Measurements from ENCODE around the gene PRSS36.

GRCh38 chr16:31145398-31145990 lies 4.4 kb downstream of the PRSS36 start:
- TF ChIP-seq POLR2AphosphoS5 (IDR thresholded peaks at IDR 0.05; ENCODE audit: low read depth): no peak
- TF ChIP-seq, protein P1, sequence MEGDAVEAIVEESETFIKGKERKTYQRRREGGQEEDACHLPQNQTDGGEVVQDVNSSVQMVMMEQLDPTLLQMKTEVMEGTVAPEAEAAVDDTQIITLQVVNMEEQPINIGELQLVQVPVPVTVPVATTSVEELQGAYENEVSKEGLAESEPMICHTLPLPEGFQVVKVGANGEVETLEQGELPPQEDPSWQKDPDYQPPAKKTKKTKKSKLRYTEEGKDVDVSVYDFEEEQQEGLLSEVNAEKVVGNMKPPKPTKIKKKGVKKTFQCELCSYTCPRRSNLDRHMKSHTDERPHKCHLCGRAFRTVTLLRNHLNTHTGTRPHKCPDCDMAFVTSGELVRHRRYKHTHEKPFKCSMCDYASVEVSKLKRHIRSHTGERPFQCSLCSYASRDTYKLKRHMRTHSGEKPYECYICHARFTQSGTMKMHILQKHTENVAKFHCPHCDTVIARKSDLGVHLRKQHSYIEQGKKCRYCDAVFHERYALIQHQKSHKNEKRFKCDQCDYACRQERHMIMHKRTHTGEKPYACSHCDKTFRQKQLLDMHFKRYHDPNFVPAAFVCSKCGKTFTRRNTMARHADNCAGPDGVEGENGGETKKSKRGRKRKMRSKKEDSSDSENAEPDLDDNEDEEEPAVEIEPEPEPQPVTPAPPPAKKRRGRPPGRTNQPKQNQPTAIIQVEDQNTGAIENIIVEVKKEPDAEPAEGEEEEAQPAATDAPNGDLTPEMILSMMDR (IDR thresholded peaks at IDR 0.05; ENCODE audit: insufficient read depth, low read length): no peak

Data from HL-60 (cell line).